ENCODE results near the gene PTPRT. TPM values are rescaled to one million over a fixed set of nuclear protein-coding genes. Genes with fewer than 3 reads are reported as not detected.

The PTPRT gene
- total RNA-seq, 1 donor from 2014 or later = not detected

- DNase-seq (ENCODE audit: low read depth) = no peak
Observed at GRCh38 chr20:42721923-42722322, 467.8 kb downstream of the PTPRT start.

GRCh38 chr20:42714298-42715141 lies 475.2 kb downstream of the PTPRT start:
- DNase-seq (ENCODE audit: low read depth) = no peak

GRCh38 chr20:42708266-42708665 lies 481.4 kb downstream of the PTPRT start:
- no peak for DNase-seq (ENCODE audit: low read depth)

- no peak for DNase-seq (ENCODE audit: low read depth)
Observed at GRCh38 chr20:42706759-42707158, 482.9 kb downstream of the PTPRT start.

DNA sequence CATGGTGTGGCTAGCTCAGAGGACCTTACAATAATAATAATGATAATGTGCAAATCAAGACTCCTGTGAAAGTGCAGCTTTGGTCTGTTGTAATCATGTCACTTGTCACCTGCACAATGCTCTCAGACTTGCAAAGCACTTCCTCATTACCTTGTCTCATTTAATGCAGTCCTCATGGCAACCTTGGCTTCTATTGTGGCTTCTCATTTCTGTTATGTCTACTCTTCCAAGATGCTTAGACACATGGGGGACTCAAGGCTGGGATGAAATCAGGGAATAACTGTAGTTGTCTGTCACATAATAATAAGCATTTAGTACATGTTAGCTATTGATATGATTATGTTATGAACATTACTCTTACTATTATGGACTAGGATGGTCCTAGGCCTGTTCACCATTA lies 484.2 kb downstream of the PTPRT start:
- DNase-seq (ENCODE audit: low read depth) = no peak

- DNase-seq (ENCODE audit: low read depth) = no peak
Observed at GRCh38 chr20:42703744-42704143, 486.0 kb downstream of the PTPRT start.

DNA sequence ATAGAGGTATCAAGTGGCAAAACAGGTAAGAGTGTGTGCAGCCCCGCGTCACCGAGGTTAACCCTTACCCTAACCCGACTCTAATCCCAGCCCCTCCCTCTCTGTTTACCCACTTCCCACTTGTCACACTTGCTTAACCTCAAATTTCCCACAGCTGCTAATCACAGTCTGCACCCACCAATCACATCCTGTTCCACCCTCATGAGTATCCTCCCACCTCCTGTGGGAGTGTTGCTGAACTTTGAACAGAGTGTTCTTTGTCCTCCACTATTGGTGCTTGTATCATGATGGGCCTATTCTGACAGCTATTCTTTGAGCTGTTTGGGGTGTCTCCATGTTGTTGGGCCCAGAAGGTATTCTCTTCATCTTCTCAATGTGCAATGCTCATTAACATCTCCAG lies 487.8 kb downstream of the PTPRT start:
- no peak for DNase-seq (ENCODE audit: low read depth)

- DNase-seq (ENCODE audit: low read depth) = no peak
Observed at GRCh38 chr20:42700372-42700771, 489.3 kb downstream of the PTPRT start.

- DNase-seq (ENCODE audit: low read depth) = no peak
Observed at GRCh38 chr20:42697962-42698361, 491.7 kb downstream of the PTPRT start.

DNA sequence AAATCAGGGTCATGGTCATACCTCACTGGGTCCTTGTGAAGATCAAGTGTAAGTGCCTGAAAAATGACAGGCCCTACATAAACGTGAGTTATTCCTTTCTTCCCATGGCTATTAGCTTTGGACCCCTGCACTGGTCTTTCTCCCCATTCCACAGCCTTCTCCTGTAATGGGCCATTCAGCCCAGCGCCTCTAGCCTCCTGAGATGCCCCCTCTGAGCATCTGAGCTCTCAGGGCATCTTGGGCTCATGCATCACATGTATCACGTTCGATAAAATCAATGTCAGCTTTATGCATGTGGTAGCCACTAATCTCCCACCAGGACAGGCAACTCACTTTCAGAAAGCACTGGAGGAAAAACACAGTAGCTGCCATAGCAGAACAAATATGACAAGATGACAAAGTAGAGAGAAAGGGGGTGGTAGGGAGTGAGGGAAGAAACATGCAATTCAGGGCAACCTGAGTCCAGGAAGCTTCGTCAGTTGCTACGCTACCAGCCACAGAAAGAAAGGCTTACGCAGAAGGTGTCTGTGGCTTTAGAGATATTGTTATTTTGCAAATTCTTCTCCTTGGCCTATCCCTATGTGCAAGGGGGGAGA lies 498.8 kb downstream of the PTPRT start:
- no peak for DNase-seq (ENCODE audit: low read depth)

DNA sequence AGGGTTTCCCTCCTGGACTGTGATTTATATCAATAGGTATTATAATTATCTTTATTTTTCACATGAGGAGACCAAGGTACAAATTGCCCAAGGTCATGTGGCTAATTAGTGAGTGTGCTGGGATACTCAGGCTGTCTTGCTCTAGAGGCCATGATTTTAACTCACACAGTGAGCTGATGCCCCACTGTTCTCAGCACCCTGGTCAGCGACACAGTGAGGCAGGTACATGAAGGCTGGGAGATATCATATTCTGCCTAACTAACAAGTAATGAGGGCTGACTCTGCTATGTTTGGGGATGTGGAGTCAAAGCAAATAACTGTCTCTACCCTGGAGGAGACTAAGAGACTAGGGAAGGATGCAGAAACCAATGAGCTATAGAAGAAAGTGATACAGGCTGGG lies 501.1 kb downstream of the PTPRT start:
- DNase-seq (ENCODE audit: low read depth) = no peak

DNA sequence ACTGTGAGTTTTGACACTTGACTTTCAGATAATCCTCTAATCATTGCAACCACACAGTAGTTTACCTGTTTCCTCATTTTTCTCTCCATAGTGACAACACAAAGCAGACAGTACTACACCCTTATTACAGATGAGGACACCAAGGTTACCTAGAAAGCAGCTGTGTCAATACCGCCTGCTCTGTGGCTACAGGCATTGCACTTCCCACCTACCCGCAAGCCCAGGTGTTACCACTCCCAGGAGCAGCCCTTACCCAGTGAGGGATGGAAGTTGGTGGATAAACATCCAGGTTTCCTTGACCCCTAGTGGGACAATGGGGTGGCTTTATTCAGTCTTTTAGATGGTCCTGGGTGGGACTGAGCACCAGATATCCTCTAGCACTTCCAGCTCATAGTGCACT lies 503.6 kb downstream of the PTPRT start:
- no peak for DNase-seq (ENCODE audit: low read depth)

- DNase-seq (ENCODE audit: low read depth) = no peak
Observed at GRCh38 chr20:42678895-42679294, 510.8 kb downstream of the PTPRT start.

DNA sequence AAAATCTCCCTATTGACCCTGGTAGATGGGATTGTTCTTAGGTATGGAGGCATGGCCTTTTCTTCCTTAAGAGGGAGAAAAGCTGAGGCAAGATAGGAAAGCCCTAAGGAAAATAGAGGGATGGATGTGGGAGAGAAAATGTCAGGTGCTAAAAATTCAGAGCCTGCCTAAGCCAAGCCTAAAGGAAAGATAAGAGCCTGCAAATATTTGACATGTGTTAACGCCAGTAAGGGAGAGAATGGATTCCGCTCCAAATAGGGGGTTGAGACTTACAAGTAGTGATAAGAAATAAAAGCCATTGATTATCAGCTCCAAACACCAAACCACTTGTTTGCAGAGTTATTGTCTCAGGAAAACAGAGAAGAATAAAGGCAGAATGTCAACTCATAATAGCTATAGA lies 533.6 kb downstream of the PTPRT start:
- DNase-seq (ENCODE audit: low read depth) = no peak

DNA sequence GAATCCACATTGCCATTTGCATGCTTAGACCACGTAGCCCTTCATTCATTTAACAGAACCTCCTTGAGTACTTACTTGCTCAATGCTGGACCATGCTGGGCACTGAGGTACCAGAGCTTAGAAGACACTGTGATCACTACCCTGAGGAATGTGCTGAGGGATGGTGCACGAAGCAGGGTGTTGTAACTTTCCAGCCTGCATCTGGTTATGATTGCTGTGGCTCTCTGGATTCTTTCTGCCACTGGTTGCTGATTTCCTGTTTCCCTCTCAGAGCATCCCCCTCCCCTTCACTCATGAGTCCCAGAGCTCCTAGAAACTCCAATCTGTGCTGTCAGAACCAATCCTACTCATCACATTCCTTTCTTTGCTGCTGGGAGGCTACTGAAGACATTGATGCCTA lies 537.4 kb downstream of the PTPRT start:
- no peak for DNase-seq (ENCODE audit: low read depth)

- no peak for DNase-seq (ENCODE audit: low read depth)
Observed at GRCh38 chr20:42650191-42650746, 539.4 kb downstream of the PTPRT start.

GRCh38 chr20:42649748-42650147 lies 540.0 kb downstream of the PTPRT start:
- no peak for DNase-seq (ENCODE audit: low read depth)

DNA sequence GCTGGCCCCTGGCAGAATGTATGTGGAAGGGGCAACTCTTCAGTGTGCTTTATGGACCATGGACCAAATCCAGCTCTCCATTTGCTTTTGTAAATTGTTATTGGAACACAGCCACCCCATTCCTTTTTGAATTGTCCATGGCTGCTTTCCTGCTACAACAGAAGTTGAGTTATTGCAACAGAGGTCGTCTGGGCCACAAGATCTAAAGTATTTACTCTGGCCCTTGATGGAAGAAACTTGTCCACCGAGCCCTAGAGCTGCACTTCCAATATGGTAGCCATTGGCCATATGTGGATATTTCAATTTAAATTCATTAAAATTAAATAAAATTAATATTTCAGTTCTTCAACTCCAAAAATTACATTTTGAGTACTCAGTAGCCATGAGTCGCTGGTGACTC lies 543.5 kb downstream of the PTPRT start:
- DNase-seq (ENCODE audit: low read depth) = no peak

GRCh38 chr20:42641886-42642285 lies 547.8 kb downstream of the PTPRT start:
- no peak for DNase-seq (ENCODE audit: low read depth)

DNA sequence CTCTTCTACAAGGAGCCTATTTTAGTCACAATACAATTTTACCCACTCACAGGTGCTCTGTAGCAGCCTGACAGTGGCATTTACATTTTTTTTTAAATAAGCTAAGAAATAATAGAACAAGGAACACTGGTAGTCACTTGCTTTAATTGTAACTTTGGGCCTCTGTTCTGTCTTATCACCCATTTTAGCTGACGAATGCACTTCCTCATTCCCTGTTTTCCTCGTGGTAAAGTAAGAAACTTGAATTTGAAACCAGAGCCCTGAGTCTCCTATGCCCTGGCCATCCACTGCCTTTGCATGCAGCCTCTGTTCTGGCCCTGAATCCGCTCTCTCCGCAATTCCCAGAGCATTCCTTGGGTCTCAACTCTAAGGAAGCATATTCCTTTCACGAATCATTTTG lies 550.6 kb downstream of the PTPRT start:
- no peak for DNase-seq (ENCODE audit: low read depth)

DNA sequence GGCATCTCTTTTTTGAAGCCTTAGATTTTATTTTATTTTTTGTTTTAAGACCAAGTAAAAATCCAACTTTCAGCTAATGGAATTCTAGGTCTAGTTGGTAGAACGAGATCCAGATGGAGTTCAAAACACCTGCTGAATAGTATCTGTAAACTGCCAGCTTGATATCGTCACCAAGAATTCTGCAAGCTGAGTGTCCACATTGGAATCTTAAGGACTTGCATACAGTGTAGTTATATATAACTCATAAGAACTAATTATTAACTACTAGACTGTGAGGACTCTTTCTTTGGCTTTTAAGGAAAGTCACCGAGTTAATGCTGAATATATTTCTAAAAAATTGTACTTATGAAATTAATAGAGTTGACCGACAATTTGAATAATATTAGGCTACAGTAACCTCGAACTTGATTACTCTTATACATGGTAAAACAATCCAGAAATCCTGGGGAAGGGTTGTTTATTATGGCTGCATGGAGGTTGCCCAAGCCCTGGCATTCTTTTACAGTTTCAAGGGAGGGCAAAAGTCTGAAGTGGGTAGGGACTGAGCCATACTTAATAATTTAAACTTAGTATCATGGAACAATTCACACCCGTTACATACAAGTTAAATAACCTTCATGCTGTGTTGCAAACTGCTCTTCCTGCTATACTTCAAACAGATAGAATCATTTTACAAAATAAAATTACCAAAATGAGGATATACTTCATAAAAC lies 553.9 kb downstream of the PTPRT start:
- peak; percentile 47 for DNase-seq (ENCODE audit: low read depth)

DNA sequence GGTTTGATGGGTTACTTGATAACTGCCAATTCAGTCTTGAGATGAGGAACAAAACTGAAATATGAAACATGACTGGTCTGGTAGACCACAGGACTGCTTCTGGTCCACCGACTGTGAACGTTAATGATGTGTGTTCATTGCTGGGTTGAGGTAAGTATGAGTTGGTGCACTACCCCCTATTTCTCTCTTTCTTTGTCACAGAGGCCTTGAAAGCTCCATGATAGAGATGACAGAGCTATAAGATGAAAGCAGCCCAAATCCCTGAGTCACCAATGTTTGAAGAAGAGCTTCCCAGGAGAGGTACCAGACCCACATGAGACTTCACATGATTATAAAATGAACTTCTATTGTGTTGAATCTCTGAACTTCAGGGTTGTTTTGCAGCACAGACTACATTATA lies 555.5 kb downstream of the PTPRT start:
- no peak for DNase-seq (ENCODE audit: low read depth)

- no peak for DNase-seq (ENCODE audit: low read depth)
Observed at GRCh38 chr20:42628683-42629082, 561.0 kb downstream of the PTPRT start.
